ENCODE measurements around the gene MARCHF6.

Gene MARCHF6

DNA sequence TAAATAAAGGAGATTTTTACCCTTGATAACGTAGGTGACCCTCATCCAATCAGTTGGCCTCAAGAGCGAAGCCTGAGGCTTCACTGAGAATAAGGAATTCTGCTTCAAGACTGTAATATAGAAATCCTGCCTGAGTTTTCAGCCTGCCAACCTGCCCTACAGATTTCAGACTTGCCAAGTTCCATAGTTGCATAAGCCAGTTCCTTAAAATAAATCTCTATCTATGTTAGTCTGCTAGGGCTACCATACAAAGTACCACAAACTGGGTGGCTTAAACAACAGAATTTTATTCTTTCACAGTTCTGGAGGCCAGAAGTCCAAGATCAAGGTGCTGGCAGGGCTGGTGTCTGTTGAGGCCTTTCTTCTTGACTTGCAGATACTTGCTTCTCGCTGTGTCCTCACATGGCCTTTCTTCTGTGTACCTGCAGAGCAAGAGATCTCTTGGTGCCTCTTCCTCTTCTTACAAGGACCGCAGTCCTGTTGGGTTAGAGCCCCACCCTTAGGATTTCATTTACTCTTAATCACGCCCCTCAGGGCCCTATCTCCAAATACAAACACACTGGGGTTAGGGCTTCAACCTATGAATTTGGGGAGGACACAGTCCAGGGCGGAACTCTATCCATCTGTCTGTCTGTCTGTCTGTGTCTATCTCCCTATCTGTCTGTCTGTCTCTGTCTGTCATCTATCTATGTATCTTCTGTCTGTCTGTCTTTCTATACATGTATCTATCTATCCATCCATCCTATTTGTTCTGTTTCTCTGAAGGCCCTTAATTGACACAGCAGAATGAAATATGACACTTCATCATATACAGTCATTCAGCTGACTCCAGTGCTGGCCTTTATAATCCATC lies 28.8 kb upstream of the MARCHF6 start:
- Histone ChIP-seq H3K27ac (ENCODE audit: low read depth, low read length) (no peak overlapping the region), H3K79me2 (ENCODE audit: control insufficient read depth, insufficient read depth, low read length, unreplicated experiment) (no peaks in the 10 kb centered on the region), H3K4me1 (ENCODE audit: control insufficient read depth, insufficient read depth, low read length, unreplicated experiment) (peaks cover 12% of the 10 kb centered on the region), H3K4me3 (ENCODE audit: low read depth, low read length) (no peak overlapping the region), H3K36me3 (ENCODE audit: insufficient read depth, low read length) (no peaks in the 10 kb centered on the region), H2AFZ (ENCODE audit: low read length, unreplicated experiment) (no peak overlapping the region), H3K27me3 (ENCODE audit: insufficient read depth, low read length) (no peaks in the 10 kb centered on the region)

DNA sequence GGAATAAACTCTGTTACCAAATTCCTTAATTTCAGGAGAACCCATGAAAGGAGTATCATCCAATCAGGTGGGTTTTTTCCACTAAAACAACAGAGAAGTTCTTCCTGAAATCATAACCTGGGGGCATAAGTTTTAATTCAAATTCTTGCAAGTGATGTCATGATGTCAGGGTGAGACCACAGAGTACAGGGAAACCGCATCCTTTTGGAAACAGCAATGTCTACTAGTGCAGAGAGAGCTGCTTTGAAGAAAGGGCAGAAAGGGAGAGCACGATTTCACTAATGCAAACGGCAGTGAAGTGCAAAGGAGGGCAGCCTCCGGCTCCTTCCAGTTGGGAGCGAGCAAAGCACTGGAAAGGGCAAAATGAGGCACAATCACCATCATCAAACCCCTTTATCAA lies 25.2 kb upstream of the MARCHF6 start:
- H3K4me1 ChIP-seq (ENCODE audit: control insufficient read depth, insufficient read depth, low read length, unreplicated experiment) = peaks cover 38% of the 10 kb centered on the region
- H2AFZ ChIP-seq (ENCODE audit: low read length, unreplicated experiment) = no peak overlapping the region
- no peak overlapping the region for H3K27ac ChIP-seq (ENCODE audit: low read depth, low read length)
- no peaks in the 10 kb centered on the region for H3K36me3 ChIP-seq (ENCODE audit: insufficient read depth, low read length)
- H3K79me2 ChIP-seq (ENCODE audit: control insufficient read depth, insufficient read depth, low read length, unreplicated experiment) = no peaks in the 10 kb centered on the region
- peaks cover 3% of the 10 kb centered on the region; the same call in 1 of the 2 replicates for H3K27me3 ChIP-seq (ENCODE audit: insufficient read depth, low read length)
- H3K4me3 ChIP-seq (ENCODE audit: low read depth, low read length) = no peak overlapping the region

DNA sequence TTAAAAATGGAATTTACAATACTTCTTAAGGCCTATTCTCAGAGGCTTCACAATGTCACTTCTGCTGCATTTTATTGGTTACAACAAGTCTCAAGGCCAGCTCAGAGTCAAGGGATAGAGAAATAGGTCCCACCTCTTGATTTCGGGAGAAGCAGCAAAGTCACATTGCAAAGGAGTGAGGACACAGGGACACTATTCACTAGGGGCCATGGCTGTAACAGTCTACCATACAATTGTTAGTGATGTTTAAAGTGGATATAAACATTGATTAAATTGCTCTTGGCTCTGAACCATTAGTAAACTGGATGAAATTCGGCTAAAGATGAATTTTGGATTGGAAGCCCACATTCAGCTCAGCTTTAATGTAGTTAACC lies 24.1 kb upstream of the MARCHF6 start:
- Histone ChIP-seq H2AFZ (ENCODE audit: low read length, unreplicated experiment) (no peak overlapping the region), H3K36me3 (ENCODE audit: insufficient read depth, low read length) (no peaks in the 10 kb centered on the region), H3K4me3 (ENCODE audit: low read depth, low read length) (no peak overlapping the region), H3K27me3 (ENCODE audit: insufficient read depth, low read length) (peaks cover 4% of the 10 kb centered on the region; the same call in 1 of the 2 replicates), H3K27ac (ENCODE audit: low read depth, low read length) (peak overlapping the region; percentile 40), H3K4me1 (ENCODE audit: control insufficient read depth, insufficient read depth, low read length, unreplicated experiment) (peaks cover 38% of the 10 kb centered on the region), H3K79me2 (ENCODE audit: control insufficient read depth, insufficient read depth, low read length, unreplicated experiment) (no peaks in the 10 kb centered on the region)

DNA sequence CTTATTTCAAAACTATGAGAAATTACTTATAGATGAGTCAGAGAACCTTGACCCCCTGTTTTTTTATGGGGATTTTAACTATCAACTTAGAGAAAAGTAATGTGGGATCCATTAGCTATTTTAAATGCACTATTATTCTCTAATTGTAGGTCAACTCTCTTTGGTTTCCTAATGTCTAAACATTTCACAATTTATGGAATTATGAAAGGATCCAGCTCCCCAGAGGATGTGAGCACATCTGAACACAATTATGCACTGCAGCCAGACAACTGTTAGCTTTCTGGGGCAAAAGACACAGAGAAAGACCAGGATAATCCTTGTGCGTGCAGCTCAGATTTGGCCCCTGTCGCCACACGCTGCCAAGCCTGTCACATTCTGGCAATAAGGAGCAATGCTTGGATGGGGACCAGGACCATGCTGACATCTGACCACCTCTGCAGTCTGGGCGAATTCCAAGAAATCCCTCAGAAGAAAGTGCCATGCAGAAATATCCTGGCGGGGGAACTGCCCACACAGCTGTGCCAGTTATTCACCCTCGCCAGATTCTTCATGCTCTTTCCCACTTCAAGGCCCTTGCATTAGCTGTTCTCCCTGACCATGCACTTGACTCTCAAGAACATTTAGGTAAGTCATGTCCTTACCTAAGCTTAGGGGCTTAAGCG lies 23.5 kb upstream of the MARCHF6 start:
- Histone ChIP-seq H3K27ac (ENCODE audit: low read depth, low read length) (peak overlapping the region; percentile 40; the same call in 1 of the 2 replicates), H3K27me3 (ENCODE audit: insufficient read depth, low read length) (peaks cover 4% of the 10 kb centered on the region; the same call in 1 of the 2 replicates), H2AFZ (ENCODE audit: low read length, unreplicated experiment) (no peak overlapping the region), H3K4me1 (ENCODE audit: control insufficient read depth, insufficient read depth, low read length, unreplicated experiment) (peaks cover 38% of the 10 kb centered on the region), H3K79me2 (ENCODE audit: control insufficient read depth, insufficient read depth, low read length, unreplicated experiment) (no peaks in the 10 kb centered on the region), H3K36me3 (ENCODE audit: insufficient read depth, low read length) (no peaks in the 10 kb centered on the region), H3K4me3 (ENCODE audit: low read depth, low read length) (no peak overlapping the region)

DNA sequence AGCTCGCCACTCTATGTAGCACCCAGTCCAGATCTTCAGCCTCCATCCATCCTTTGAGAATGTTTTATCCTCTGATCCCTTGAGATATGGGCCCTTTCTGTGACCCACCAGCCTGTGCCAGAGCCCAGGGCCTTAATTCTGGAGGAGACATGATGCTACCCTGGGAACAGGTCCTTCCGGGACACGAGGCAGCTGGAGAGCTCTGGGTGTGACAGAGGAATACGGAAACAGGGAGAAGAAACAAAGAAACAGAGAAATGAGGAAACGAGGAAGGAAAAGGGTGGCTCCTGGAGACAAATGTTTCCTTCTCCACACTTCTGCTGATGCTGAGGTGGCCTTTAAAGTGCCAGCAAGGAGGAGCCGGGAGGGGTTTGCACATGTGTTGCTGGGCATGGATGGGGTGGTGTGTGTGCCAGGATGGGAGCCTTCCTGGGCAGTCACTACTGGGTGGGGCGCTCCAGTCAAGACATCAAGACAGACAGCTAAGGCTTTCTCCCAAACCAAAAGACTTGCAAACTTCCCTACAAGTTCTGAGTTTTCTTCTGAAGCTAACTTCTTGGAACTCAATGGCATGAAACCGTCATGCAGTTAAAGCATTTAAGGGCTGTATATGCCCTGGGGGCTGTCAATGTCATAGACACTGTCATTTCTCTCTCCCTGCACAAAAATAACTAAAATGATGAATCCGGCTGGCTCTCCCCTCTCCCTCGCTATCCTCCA lies 22.8 kb upstream of the MARCHF6 start:
- peaks cover 38% of the 10 kb centered on the region for H3K4me1 ChIP-seq (ENCODE audit: control insufficient read depth, insufficient read depth, low read length, unreplicated experiment)
- H3K27me3 ChIP-seq (ENCODE audit: insufficient read depth, low read length) = peaks cover 4% of the 10 kb centered on the region; the same call in 1 of the 2 replicates
- no peak overlapping the region for H3K4me3 ChIP-seq (ENCODE audit: low read depth, low read length)
- H3K36me3 ChIP-seq (ENCODE audit: insufficient read depth, low read length) = no peaks in the 10 kb centered on the region
- no peaks in the 10 kb centered on the region for H3K79me2 ChIP-seq (ENCODE audit: control insufficient read depth, insufficient read depth, low read length, unreplicated experiment)
- peak overlapping the region; percentile 14; the same call in 1 of the 2 replicates for H3K27ac ChIP-seq (ENCODE audit: low read depth, low read length)
- H2AFZ ChIP-seq (ENCODE audit: low read length, unreplicated experiment) = no peak overlapping the region

DNA sequence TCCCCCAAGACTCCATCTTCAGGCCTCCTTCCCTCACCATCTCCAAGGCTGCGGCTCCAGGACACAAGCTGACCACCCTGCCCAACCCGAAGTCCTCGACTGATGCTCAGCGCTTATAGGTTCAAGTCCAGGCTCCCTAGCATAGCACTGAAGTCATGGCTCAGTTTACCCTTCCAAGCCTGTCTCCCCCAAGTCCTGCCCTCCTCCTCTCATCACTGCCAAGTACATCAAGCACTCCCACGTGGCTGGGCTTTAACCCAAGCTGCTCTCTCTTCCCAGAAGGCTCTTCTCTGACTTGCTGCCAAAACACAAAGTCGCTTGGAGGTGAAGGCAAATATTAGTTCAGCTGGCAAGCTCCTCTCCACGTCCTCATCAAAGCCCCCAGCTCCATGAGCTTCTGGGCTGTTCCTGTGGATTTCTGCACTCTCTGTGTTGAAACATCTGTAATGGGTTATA lies 22.1 kb upstream of the MARCHF6 start:
- H3K27ac ChIP-seq (ENCODE audit: low read depth, low read length) = no peak overlapping the region
- no peaks in the 10 kb centered on the region for H3K79me2 ChIP-seq (ENCODE audit: control insufficient read depth, insufficient read depth, low read length, unreplicated experiment)
- H3K4me1 ChIP-seq (ENCODE audit: control insufficient read depth, insufficient read depth, low read length, unreplicated experiment) = peaks cover 38% of the 10 kb centered on the region
- H2AFZ ChIP-seq (ENCODE audit: low read length, unreplicated experiment) = no peak overlapping the region
- H3K4me3 ChIP-seq (ENCODE audit: low read depth, low read length) = no peak overlapping the region
- no peaks in the 10 kb centered on the region for H3K36me3 ChIP-seq (ENCODE audit: insufficient read depth, low read length)
- H3K27me3 ChIP-seq (ENCODE audit: insufficient read depth, low read length) = peaks cover 4% of the 10 kb centered on the region; the same call in 1 of the 2 replicates

DNA sequence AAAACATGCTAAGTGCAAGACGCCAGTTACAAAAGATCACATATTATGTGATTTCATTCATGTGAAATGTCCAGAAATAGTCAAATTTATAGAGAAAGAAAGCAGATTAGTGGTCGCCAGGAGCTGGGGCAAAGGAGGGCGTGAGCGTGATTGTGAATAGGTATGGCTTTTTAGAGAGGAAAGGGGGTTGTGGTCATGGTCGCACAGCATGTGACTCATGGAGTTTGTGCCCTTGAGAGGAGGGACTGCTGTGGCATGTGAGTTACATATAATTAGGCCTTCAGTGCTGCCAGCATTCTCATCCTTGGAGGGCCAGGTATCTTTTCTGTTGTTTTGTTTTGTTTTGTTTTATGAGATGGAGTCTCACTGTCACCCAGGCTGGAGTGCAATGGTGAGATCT lies 21.2 kb upstream of the MARCHF6 start:
- H2AFZ ChIP-seq (ENCODE audit: low read length, unreplicated experiment) = no peak overlapping the region
- no peak overlapping the region for H3K27ac ChIP-seq (ENCODE audit: low read depth, low read length)
- no peak overlapping the region for H3K4me3 ChIP-seq (ENCODE audit: low read depth, low read length)
- no peaks in the 10 kb centered on the region for H3K79me2 ChIP-seq (ENCODE audit: control insufficient read depth, insufficient read depth, low read length, unreplicated experiment)
- H3K4me1 ChIP-seq (ENCODE audit: control insufficient read depth, insufficient read depth, low read length, unreplicated experiment) = peaks cover 38% of the 10 kb centered on the region
- H3K27me3 ChIP-seq (ENCODE audit: insufficient read depth, low read length) = peaks cover 4% of the 10 kb centered on the region; the same call in 1 of the 2 replicates
- H3K36me3 ChIP-seq (ENCODE audit: insufficient read depth, low read length) = no peaks in the 10 kb centered on the region

DNA sequence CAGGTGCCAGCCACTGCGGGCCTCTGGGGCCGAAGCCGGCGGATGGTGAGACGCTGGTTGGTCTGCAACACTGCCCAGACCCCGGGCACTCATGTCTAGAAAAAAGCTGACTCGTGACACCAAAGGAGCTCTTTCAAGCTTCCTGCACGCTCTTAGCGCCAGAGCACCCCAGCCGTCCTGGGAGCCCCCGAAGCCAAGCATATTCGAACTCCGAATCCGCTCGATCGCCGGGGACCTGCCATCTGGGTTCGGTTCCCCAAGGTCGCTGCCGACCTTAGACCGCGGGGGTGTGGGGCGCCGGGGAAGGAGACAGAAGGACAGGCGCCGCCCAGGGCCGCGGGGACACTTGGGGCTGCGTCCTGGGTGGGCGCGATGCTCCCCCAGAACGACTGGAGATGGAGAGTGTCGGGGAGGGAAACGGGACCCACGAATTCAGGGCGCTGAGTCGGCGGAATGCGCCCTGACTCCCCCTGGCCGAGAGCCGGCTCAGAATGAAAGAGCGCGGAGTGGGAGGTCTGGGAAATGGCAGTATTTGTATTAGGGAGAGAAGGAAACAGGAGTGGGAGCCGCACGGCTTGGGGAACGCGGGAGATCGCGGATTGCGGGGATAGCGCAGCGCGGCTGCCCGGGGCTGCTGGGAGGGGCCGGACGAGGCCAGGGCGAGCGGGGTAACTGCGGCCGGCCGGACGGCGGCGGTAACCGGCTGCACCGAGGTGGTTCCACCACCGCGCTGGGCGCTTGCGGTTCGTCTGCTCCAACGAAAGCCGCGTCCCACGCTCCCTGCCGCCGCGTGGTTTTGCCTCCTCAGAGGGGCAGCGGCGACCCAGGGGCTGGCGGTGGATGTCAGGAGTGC lies 20.1 kb upstream of the MARCHF6 start:
- no peaks in the 10 kb centered on the region for H3K36me3 ChIP-seq (ENCODE audit: insufficient read depth, low read length)
- no peaks in the 10 kb centered on the region for H3K79me2 ChIP-seq (ENCODE audit: control insufficient read depth, insufficient read depth, low read length, unreplicated experiment)
- peaks cover 4% of the 10 kb centered on the region; the same call in 1 of the 2 replicates for H3K27me3 ChIP-seq (ENCODE audit: insufficient read depth, low read length)
- peak overlapping the region; percentile 88 for H2AFZ ChIP-seq (ENCODE audit: low read length, unreplicated experiment)
- H3K4me3 ChIP-seq (ENCODE audit: low read depth, low read length) = peak overlapping the region; percentile 86
- no peak overlapping the region for H3K27ac ChIP-seq (ENCODE audit: low read depth, low read length)
- H3K4me1 ChIP-seq (ENCODE audit: control insufficient read depth, insufficient read depth, low read length, unreplicated experiment) = peaks cover 38% of the 10 kb centered on the region

DNA sequence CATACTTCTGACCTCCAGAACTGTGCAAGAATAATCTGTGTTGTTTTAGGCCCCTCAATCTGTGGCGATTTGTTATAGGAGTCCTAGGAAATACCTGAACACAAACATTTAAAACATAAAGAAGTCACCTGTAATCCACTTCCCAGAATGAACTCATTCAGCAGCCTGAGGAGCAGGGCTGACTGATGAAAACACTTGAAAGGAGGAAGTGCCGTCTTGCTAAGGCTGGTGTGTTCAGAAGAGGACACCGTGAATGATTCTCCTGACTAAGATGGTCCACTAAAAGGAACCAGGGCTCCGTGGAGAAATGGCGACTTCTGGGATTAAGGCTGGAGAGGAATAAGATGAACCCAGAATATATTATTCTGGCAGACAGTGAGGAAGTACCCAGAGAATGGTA lies 18.7 kb upstream of the MARCHF6 start:
- no peaks in the 10 kb centered on the region for H3K79me2 ChIP-seq (ENCODE audit: control insufficient read depth, insufficient read depth, low read length, unreplicated experiment)
- no peaks in the 10 kb centered on the region for H3K36me3 ChIP-seq (ENCODE audit: insufficient read depth, low read length)
- H3K27me3 ChIP-seq (ENCODE audit: insufficient read depth, low read length) = peaks cover 4% of the 10 kb centered on the region; the same call in 1 of the 2 replicates
- H2AFZ ChIP-seq (ENCODE audit: low read length, unreplicated experiment) = no peak overlapping the region
- H3K4me1 ChIP-seq (ENCODE audit: control insufficient read depth, insufficient read depth, low read length, unreplicated experiment) = peaks cover 26% of the 10 kb centered on the region
- no peak overlapping the region for H3K27ac ChIP-seq (ENCODE audit: low read depth, low read length)
- no peak overlapping the region for H3K4me3 ChIP-seq (ENCODE audit: low read depth, low read length)

All from ACC112 (cell line).